GM10266 (cell line): ENCODE measurements around the gene KCNS1.
"Not testable (repeated sequence)": the region's sequence is repeated elsewhere in the genome, so short reads cannot be mapped to it uniquely, and the experiment has no call there.

ENCODE experiments used
- DNase-seq: peaks from one replicate; pipeline ENCODE4 v3.0.0; 2012; ENCODE audit errors: extremely low spot score
- CTCF ChIP-seq: IDR thresholded peaks from 2 replicates; pipeline ENCODE4 v1.5.1; 2012; ENCODE audit warnings: mild to moderate bottlenecking, low read depth; ENCODE audit not compliant: control insufficient read depth, insufficient read depth; ENCODE audit errors: missing control alignments

The KCNS1 gene

DNA sequence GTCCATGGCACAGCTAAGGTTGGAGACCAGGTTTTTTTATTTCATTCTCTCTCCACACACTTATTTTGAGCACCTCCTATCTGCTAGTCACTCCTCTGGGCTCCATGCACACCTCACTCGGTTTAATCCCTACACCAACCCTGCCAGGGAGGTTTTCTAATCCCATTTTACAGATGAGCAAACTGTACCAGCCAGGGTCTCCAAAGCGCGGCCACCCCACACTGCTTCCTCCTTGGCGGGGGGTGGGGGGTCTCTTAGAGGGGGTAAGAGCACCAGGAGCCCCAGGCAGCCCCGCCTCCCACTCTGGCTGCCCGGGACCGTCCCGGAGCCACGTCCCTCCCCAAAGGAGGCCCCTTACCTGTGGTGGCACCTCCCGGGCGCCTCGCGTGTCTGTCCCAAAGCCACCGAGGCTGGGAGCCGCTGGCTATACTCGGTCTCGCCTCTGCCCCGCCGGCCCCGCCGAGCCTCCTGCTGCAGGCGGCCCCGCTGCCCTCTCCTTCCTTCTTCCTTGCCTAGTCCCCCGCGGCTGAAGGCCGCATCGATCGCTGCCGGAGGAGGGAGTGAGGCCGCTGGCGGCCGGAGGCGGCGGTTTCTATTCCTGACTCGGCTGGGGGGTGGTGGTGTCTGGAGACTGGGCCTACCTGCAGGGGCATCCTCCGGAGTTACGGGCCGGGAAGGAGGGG, at the start of gene KCNS1:
Gene KCNS1 (minus strand): TSS at position 565 of the 683 bp plus-strand sequence. CDS start 1,891 bp downstream, outside the sequence.
- TF ChIP-seq CTCF = no peak
- DNase-seq = peak; percentile 37

DNA sequence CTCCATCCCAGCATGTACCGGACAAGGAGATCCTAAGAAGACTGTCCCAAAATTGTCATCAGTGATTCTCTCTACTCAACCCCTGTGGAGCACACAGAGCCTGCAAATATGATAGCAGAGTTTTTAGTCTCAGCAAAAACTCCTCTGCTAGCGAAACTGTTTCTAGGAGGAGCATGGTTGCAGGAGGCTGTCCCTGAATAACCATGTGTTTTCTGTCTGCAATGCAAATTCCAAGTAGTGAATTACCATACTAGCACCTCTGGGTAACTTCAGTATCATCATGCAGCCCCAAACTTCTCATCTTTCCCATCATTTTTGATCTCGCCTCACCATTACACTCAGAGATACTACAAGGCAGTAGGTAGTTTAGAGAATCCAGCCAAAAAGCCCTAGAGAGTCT, 48.1 kb upstream of the KCNS1 start:
- no peak for TF ChIP-seq CTCF
- no peak for DNase-seq

GRCh38 chr20:45140836-45141235, 39.9 kb upstream of the KCNS1 start:
- no peak for DNase-seq
- TF ChIP-seq CTCF = no peak

GRCh38 chr20:45139733-45140375, 38.9 kb upstream of the KCNS1 start:
- not testable (repeated sequence) for DNase-seq

- TF ChIP-seq CTCF = peak; percentile 64
- peak; percentile 50 for DNase-seq
Measured at GRCh38 chr20:45138561-45139300, 37.8 kb upstream of the KCNS1 start.

DNA sequence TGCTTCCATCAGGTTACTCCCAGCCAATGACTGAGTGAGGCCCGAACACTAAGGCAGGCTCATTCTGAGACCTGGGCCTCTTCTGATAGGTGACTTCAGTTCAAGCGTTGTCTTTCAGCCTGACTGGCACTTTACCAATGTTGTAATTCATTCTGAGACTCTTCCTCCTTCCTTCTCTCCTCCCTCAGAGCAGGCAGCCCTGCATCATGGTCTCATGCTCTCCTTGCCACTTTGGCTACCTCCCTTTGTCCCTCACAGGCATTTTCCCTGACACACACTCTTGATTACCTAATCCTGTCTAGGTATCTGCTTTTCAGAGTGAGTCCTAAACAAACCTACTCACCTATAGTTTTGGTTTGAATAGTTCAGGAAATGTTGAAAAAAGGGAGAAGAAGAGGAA, 36.0 kb upstream of the KCNS1 start:
- no peak for DNase-seq
- no peak for TF ChIP-seq CTCF

DNA sequence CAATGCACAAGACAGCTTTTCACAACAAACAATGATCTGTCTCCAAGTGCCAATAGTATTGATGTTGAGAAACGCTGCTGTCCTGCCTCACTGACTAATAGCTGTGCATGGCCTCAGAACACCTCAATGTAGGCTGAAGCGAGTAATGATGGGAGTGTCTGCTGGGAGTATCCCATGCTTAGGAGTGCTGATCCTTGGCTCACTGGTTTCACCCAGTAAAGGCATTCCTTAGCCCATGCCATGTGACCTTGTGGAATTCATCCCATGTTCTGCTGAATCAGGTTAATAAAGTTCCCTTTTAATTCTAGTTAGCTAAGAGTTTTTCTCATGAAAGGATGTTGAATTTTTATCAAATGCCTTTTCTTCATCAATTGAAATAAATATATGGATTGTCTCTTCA, 27.2 kb upstream of the KCNS1 start:
- TF ChIP-seq CTCF = no peak

More for the DNA sequence above, 27.2 kb upstream of the KCNS1 start:
- no peak for DNase-seq
